Measurements from ENCODE around the gene RPA4. TPM values are rescaled to one million over a fixed set of nuclear protein-coding genes. Genes with fewer than 3 reads are reported as not detected.
A peak's percentile ranks its signal among the peaks of the same experiment; 100 is the strongest.

The RPA4 gene
- total and polyA plus RNA-seq, 7 donors = 0.17 to 0.47 (median 0.27) TPM; not detected in 2

GRCh38 chrX:96861661-96862060 is 22.0 kb upstream of the RPA4 start:
- intact Hi-C loops (cut with DNase I) = no loop called here
- H3K36me3 ChIP-seq (ENCODE audit: insufficient read depth in 1 of 2, low read depth in 1 of 2) = no peaks in the 10 kb centered on the region
- H3K27ac ChIP-seq = no peak overlapping the region
- no peaks in the 10 kb centered on the region for H3K9me3 ChIP-seq
- 83 to 98% (median 92%) methylated on average over 4 of the region's 4 CpGs for WGBS, 3 donors
- no peak overlapping the region for H3K4me3 ChIP-seq
- H3K4me1 ChIP-seq = no peaks in the 10 kb centered on the region
- no peak for TF ChIP-seq CTCF (IDR thresholded peaks at IDR 0.05)
- ATAC-seq (no peak), DNase-seq (no peak)
- no peaks in the 10 kb centered on the region for H3K27me3 ChIP-seq (ENCODE audit: insufficient read depth in 3 of 3, low read length in 2 of 3)

GRCh38 chrX:96884027-96884426 is 319 bp downstream of the RPA4 start:
- no peak for DNase-seq
- no peaks in the 10 kb centered on the region for H3K4me1 ChIP-seq
- no peaks in the 10 kb centered on the region for H3K9me3 ChIP-seq
- no peaks in the 10 kb centered on the region for H3K27me3 ChIP-seq (ENCODE audit: insufficient read depth in 3 of 3, low read length in 2 of 3)
- no peak overlapping the region for H3K27ac ChIP-seq
- TF ChIP-seq CTCF (IDR thresholded peaks at IDR 0.05) = no peak
- intact Hi-C loops (cut with DNase I) = no loop called here
- H3K36me3 ChIP-seq (ENCODE audit: insufficient read depth in 1 of 2, low read depth in 1 of 2) = peaks cover 0 to 2% of the 10 kb centered on the region in 2 donors
- H3K4me3 ChIP-seq = no peak overlapping the region
- 90 to 97% (median 94%) methylated on average over 13 of the region's 13 CpGs for WGBS, 3 donors
- no peak for ATAC-seq

DNA sequence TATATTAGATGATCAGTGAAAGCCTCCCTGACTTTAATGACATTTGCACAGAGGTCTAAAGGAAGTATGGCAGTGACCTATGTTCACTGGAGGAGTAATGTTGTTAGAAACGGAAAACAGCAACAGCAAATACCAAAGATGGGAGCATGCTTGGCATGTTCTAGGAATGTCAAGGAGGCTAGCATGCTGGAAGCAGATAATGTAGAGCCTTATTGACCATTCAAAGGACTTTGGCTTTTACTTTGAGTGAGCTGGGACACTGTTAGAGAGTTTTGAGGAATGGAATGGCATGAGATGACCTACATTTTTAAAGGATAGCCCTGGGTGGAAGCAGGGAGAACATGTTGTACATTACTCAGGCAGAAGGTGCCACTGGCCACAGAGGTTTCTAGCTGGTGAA is 6.0 kb downstream of the RPA4 start:
- H3K27me3 ChIP-seq (ENCODE audit: insufficient read depth in 3 of 3, low read length in 2 of 3) = no peaks in the 10 kb centered on the region
- peaks cover 6% of the 10 kb centered on the region for H3K4me1 ChIP-seq
- peak in 1 of 4 donors; percentile 37 for ATAC-seq
- no peak overlapping the region for H3K27ac ChIP-seq
- intact Hi-C loops (cut with DNase I) = no loop called here
- H3K9me3 ChIP-seq = no peaks in the 10 kb centered on the region
- no peak overlapping the region for H3K4me3 ChIP-seq
- H3K36me3 ChIP-seq (ENCODE audit: insufficient read depth in 1 of 2, low read depth in 1 of 2) = no peaks in the 10 kb centered on the region
- WGBS, 3 donors = 28 to 61% (median 52%) methylated on average over 1 of the region's 1 CpG
- DNase-seq = no peak
- no peak for TF ChIP-seq CTCF (IDR thresholded peaks at IDR 0.05)

GRCh38 chrX:96906741-96907140 is 23.0 kb downstream of the RPA4 start:
- TF ChIP-seq CTCF (IDR thresholded peaks at IDR 0.05) = no peak
- intact Hi-C loops (cut with DNase I) = no loop called here
- Histone ChIP-seq H3K4me1 (no peaks in the 10 kb centered on the region), H3K27ac (no peak overlapping the region), H3K27me3 (ENCODE audit: insufficient read depth in 3 of 3, low read length in 2 of 3) (no peaks in the 10 kb centered on the region), H3K36me3 (ENCODE audit: insufficient read depth in 1 of 2, low read depth in 1 of 2) (no peaks in the 10 kb centered on the region), H3K4me3 (no peak overlapping the region), H3K9me3 (no peaks in the 10 kb centered on the region)
- ATAC-seq = peak in 2 of 4 donors; percentile 53 to 55
- no peak for DNase-seq
- 79 to 85% (median 81%) methylated on average over 2 of the region's 2 CpGs for WGBS, 3 donors

GRCh38 chrX:96907516-96908272 is 24.0 kb downstream of the RPA4 start:
- DNase-seq (no peak), ATAC-seq (no peak)
- Histone ChIP-seq H3K4me3 (no peak overlapping the region), H3K4me1 (no peaks in the 10 kb centered on the region), H3K36me3 (ENCODE audit: insufficient read depth in 1 of 2, low read depth in 1 of 2) (no peaks in the 10 kb centered on the region), H3K27me3 (ENCODE audit: insufficient read depth in 3 of 3, low read length in 2 of 3) (no peaks in the 10 kb centered on the region), H3K27ac (no peak overlapping the region), H3K9me3 (no peaks in the 10 kb centered on the region)
- intact Hi-C loops (cut with DNase I) = no loop called here
- WGBS, 3 donors = 47 to 63% (median 48%) methylated on average over 3 of the region's 3 CpGs
- no peak for TF ChIP-seq CTCF (IDR thresholded peaks at IDR 0.05)

Measured in psoas muscle (tissue), 8 donors.